ENCODE data around the gene CALB2.

DNA sequence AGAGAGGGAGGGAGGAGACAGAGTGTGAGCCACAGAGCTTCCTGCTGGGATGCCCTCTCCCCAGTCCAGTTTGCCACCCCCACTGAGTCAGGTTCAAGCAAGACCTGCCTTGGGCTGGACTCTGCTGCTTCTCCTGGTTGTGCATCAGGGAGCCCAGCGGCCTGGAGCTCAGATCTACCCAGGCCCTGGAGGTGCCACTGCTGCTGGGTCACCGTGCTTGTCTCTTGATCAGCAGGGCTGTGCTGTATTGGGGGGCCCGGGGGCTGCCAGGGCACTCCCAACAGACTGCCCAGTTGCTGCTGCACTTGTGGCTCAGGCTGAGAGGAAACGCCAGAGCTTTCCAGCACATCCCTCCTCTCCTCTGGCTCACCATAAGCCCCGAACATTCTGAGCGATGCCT is 74.4 kb downstream of the CALB2 start:
- TF ChIP-seq, protein P1, sequence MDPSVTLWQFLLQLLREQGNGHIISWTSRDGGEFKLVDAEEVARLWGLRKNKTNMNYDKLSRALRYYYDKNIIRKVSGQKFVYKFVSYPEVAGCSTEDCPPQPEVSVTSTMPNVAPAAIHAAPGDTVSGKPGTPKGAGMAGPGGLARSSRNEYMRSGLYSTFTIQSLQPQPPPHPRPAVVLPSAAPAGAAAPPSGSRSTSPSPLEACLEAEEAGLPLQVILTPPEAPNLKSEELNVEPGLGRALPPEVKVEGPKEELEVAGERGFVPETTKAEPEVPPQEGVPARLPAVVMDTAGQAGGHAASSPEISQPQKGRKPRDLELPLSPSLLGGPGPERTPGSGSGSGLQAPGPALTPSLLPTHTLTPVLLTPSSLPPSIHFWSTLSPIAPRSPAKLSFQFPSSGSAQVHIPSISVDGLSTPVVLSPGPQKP (IDR thresholded peaks at IDR 0.05; ENCODE audit: low read depth, low read length) = no peak
- TF ChIP-seq, protein P2, sequence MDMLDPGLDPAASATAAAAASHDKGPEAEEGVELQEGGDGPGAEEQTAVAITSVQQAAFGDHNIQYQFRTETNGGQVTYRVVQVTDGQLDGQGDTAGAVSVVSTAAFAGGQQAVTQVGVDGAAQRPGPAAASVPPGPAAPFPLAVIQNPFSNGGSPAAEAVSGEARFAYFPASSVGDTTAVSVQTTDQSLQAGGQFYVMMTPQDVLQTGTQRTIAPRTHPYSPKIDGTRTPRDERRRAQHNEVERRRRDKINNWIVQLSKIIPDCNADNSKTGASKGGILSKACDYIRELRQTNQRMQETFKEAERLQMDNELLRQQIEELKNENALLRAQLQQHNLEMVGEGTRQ (IDR thresholded peaks at IDR 0.05) = no peak
- TF ChIP-seq TP53 (CRISPR knock-in tag; IDR thresholded peaks at IDR 0.05) (no peak), EP300 (IDR thresholded peaks at IDR 0.05) (no peak), HOXB5 (CRISPR knock-in tag; IDR thresholded peaks at IDR 0.05) (no peak), POLR2A (IDR thresholded peaks at IDR 0.05; ENCODE audit: low read length) (no peak), POLR2AphosphoS2 (conservative IDR thresholded peaks at IDR 0.05; ENCODE audit: low read length) (no peak), RCOR1 (IDR thresholded peaks at IDR 0.05; ENCODE audit: low read depth, low read length) (no peak), CEBPB (IDR thresholded peaks at IDR 0.05) (no peak), KDM5A (IDR thresholded peaks at IDR 0.05) (no peak), MAZ (IDR thresholded peaks at IDR 0.05; ENCODE audit: borderline replicate concordance, low read depth, low read length) (no peak)
- TF ChIP-seq, protein P3, sequence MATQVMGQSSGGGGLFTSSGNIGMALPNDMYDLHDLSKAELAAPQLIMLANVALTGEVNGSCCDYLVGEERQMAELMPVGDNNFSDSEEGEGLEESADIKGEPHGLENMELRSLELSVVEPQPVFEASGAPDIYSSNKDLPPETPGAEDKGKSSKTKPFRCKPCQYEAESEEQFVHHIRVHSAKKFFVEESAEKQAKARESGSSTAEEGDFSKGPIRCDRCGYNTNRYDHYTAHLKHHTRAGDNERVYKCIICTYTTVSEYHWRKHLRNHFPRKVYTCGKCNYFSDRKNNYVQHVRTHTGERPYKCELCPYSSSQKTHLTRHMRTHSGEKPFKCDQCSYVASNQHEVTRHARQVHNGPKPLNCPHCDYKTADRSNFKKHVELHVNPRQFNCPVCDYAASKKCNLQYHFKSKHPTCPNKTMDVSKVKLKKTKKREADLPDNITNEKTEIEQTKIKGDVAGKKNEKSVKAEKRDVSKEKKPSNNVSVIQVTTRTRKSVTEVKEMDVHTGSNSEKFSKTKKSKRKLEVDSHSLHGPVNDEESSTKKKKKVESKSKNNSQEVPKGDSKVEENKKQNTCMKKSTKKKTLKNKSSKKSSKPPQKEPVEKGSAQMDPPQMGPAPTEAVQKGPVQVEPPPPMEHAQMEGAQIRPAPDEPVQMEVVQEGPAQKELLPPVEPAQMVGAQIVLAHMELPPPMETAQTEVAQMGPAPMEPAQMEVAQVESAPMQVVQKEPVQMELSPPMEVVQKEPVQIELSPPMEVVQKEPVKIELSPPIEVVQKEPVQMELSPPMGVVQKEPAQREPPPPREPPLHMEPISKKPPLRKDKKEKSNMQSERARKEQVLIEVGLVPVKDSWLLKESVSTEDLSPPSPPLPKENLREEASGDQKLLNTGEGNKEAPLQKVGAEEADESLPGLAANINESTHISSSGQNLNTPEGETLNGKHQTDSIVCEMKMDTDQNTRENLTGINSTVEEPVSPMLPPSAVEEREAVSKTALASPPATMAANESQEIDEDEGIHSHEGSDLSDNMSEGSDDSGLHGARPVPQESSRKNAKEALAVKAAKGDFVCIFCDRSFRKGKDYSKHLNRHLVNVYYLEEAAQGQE (IDR thresholded peaks at IDR 0.05) = no peak
- TF ChIP-seq, protein P4, sequence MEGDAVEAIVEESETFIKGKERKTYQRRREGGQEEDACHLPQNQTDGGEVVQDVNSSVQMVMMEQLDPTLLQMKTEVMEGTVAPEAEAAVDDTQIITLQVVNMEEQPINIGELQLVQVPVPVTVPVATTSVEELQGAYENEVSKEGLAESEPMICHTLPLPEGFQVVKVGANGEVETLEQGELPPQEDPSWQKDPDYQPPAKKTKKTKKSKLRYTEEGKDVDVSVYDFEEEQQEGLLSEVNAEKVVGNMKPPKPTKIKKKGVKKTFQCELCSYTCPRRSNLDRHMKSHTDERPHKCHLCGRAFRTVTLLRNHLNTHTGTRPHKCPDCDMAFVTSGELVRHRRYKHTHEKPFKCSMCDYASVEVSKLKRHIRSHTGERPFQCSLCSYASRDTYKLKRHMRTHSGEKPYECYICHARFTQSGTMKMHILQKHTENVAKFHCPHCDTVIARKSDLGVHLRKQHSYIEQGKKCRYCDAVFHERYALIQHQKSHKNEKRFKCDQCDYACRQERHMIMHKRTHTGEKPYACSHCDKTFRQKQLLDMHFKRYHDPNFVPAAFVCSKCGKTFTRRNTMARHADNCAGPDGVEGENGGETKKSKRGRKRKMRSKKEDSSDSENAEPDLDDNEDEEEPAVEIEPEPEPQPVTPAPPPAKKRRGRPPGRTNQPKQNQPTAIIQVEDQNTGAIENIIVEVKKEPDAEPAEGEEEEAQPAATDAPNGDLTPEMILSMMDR (IDR thresholded peaks at IDR 0.05) = no peak
- TF ChIP-seq, protein P5, sequence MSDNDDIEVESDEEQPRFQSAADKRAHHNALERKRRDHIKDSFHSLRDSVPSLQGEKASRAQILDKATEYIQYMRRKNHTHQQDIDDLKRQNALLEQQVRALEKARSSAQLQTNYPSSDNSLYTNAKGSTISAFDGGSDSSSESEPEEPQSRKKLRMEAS (IDR thresholded peaks at IDR 0.05) = no peak
